ENCODE results near the gene CAT. TPM values are rescaled to one million over a fixed set of nuclear protein-coding genes. Genes with fewer than 3 reads are reported as not detected.

CAT gene
- total and polyA plus RNA-seq, 9 of the 15 experiments (the other 6 are each of a cell fraction or from before 2014, with no cell fraction given) = 86.7 to 183 (median 114) TPM

DNA sequence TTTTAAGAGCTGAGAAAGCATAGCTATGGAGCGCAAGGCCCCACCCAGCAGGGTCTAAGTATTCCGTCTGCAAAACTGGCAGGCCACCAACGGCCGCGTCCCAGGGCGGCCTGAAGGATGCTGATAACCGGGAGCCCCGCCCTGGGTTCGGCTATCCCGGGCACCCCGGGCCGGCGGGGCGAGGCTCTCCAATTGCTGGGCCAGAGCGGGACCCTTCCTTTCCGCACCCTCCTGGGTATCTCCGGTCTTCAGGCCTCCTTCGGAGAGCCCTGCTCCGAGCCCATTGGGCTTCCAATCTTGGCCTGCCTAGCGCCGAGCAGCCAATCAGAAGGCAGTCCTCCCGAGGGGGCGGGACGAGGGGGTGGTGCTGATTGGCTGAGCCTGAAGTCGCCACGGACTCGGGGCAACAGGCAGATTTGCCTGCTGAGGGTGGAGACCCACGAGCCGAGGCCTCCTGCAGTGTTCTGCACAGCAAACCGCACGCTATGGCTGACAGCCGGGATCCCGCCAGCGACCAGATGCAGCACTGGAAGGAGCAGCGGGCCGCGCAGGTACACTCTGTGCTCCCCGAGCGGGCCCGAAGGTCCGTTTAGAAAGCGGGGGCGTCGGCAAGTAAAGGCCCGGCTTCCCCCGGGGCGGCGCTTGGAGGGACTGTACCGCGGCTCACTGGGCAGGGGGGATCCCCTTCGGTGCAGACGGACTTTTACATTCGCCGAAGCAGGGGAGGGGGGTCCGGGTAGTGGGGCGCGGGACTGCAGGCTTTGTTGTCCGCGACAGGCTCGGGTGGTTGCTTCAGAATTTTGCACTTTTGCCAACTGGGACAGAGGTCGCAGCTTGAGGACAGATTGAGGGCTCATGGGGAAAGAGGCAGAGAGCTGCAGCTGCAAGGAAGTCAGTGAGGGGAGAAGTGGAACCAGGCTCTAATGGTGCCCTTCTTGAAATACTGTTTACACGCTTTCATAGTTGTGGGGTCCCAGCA is at the start of gene CAT (continued):
- TF ChIP-seq CGGBP1 (CRISPR knock-in tag; IDR thresholded peaks at IDR 0.05) (no peak), DPF2 (IDR thresholded peaks at IDR 0.05) (peak; percentile 84), NCOA1 (IDR thresholded peaks at IDR 0.05; ENCODE audit: low read depth) (peak; percentile 79; the same call in 1 of the 2 replicates), KAT8 (IDR thresholded peaks at IDR 0.05; ENCODE audit: low read depth) (no peak), CBX3 (IDR thresholded peaks at IDR 0.05; ENCODE audit: borderline replicate concordance in 1 of 2, low read length in 2 of 2) (peak in 1 of 2 experiments; percentile 53; a peak in 1 of 3 replicates), BRD4 (IDR thresholded peaks at IDR 0.05) (no peak), ZNF143 (CRISPR knock-in tag; IDR thresholded peaks at IDR 0.05) (no peak), ZNF707 (CRISPR knock-in tag; conservative IDR thresholded peaks at IDR 0.05) (no peak), PTRF (tag; IDR thresholded peaks at IDR 0.05) (no peak), TAL1 (IDR thresholded peaks at IDR 0.05) (peak; percentile 93), CBX2 (IDR thresholded peaks at IDR 0.05; ENCODE audit: insufficient read depth, low read length, poor library complexity, severe bottlenecking) (no peak), L3MBTL2 (IDR thresholded peaks at IDR 0.05) (peak; percentile 73; the same call in 1 of the 2 replicates), KDM4B (IDR thresholded peaks at IDR 0.05; ENCODE audit: borderline replicate concordance in 2 of 2, low read depth in 1 of 2) (peak in 1 of 2 experiments; percentile 44; a peak in 1 of 4 replicates)
- TF ChIP-seq, protein P1, sequence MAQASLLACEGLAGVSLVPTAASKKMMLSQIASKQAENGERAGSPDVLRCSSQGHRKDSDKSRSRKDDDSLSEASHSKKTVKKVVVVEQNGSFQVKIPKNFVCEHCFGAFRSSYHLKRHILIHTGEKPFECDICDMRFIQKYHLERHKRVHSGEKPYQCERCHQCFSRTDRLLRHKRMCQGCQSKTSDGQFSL (CRISPR knock-in tag; IDR thresholded peaks at IDR 0.05) = no peak; the same call in 1 of the 2 replicates
- TF ChIP-seq, protein P1 (tag; IDR thresholded peaks at IDR 0.05) = no peak
- TF ChIP-seq, protein P2, sequence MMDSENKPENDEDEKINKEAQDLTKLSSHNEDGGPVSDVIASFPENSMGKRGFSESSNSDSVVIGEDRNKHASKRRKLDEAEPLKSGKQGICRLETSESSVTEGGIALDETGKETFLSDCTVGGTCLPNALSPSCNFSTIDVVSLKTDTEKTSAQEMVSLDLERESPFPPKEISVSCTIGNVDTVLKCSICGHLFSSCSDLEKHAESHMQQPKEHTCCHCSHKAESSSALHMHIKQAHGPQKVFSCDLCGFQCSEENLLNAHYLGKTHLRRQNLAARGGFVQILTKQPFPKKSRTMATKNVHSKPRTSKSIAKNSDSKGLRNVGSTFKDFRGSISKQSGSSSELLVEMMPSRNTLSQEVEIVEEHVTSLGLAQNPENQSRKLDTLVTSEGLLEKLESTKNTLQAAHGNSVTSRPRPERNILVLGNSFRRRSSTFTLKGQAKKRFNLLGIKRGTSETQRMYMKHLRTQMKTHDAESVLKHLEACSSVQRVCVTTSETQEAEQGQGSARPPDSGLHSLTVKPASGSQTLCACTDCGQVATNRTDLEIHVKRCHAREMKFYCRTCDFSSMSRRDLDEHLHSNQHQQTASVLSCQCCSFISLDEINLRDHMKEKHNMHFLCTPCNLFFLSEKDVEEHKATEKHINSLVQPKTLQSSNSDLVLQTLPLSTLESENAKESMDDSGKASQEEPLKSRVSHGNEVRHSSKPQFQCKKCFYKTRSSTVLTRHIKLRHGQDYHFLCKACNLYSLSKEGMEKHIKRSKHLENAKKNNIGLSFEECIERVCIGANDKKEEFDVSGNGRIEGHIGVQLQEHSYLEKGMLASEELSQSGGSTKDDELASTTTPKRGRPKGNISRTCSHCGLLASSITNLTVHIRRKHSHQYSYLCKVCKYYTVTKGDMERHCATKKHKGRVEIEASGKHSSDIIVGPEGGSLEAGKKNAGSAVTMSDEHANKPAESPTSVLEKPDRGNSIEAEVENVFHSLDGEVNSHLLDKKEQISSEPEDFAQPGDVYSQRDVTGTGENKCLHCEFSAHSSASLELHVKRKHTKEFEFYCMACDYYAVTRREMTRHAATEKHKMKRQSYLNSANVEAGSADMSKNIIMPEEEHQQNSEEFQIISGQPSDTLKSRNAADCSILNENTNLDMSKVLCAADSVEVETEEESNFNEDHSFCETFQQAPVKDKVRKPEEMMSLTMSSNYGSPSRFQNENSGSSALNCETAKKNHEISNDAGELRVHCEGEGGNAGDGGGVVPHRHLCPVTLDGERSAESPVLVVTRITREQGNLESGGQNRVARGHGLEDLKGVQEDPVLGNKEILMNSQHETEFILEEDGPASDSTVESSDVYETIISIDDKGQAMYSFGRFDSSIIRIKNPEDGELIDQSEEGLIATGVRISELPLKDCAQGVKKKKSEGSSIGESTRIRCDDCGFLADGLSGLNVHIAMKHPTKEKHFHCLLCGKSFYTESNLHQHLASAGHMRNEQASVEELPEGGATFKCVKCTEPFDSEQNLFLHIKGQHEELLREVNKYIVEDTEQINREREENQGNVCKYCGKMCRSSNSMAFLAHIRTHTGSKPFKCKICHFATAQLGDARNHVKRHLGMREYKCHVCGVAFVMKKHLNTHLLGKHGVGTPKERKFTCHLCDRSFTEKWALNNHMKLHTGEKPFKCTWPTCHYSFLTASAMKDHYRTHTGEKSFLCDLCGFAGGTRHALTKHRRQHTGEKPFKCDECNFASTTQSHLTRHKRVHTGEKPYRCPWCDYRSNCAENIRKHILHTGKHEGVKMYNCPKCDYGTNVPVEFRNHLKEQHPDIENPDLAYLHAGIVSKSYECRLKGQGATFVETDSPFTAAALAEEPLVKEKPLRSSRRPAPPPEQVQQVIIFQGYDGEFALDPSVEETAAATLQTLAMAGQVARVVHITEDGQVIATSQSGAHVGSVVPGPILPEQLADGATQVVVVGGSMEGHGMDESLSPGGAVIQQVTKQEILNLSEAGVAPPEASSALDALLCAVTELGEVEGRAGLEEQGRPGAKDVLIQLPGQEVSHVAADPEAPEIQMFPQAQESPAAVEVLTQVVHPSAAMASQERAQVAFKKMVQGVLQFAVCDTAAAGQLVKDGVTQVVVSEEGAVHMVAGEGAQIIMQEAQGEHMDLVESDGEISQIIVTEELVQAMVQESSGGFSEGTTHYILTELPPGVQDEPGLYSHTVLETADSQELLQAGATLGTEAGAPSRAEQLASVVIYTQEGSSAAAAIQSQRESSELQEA (IDR thresholded peaks at IDR 0.05; ENCODE audit: low read depth) = no peak; the same call in 1 of the 2 replicates
- TF ChIP-seq, protein P3, sequence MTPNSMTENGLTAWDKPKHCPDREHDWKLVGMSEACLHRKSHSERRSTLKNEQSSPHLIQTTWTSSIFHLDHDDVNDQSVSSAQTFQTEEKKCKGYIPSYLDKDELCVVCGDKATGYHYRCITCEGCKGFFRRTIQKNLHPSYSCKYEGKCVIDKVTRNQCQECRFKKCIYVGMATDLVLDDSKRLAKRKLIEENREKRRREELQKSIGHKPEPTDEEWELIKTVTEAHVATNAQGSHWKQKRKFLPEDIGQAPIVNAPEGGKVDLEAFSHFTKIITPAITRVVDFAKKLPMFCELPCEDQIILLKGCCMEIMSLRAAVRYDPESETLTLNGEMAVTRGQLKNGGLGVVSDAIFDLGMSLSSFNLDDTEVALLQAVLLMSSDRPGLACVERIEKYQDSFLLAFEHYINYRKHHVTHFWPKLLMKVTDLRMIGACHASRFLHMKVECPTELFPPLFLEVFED (CRISPR knock-in tag; conservative IDR thresholded peaks at IDR 0.05) = no peak
